Limb (tissue), 2 donors: ENCODE results near the gene RORB.
A peak's percentile ranks its signal among the peaks of the same experiment; 100 is the strongest.

Experiments used
- DNase-seq, 2 donors: peaks; one replicate each; pipeline ENCODE4 v3.0.0-alpha.2; 2016; ENCODE audit errors: extremely low spot score in 2 of 2

RORB gene

DNA sequence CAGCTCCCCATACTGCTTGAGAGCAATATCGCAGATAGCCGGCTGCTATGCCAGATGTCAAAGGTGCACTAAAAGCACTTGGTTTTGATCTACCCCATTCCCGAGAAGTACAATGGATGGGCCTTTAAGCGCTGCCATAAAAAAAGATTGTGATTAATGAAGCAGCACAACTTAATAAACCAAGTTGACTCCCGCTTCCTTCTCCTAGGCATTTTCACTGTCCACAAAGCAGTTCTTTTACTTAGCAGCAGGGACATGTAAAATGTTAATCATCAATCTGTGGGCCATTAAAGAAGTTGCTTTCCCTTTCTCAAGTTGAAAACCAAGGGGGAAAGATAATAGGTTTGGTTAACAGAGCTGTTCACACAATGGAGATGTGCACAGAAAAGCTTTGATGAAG is 214.2 kb downstream of the RORB start:
- DNase-seq = no peak

DNA sequence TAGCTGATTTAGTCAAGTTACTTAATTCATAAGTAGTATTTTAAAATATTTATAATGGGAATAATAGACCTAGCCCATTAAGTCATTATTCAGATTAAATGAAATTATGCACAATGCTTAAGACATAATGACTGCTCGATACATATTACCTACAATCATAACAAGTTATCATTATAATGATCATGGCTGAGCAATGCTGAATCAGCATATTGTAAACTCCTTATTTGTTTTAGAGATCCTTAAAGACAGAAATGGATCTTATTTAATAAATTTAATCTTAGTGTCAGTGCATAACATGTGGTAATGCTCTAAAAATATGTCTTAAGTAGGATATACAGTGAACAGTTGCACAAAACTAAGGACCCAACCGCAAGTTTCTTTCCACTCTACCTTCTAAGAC is 221.6 kb downstream of the RORB start:
- DNase-seq = no peak

- no peak for DNase-seq
These were observed 222.2 kb downstream of the RORB start for GRCh38 chr9:74719306-74719705.

- DNase-seq = no peak
These were observed 224.8 kb downstream of the RORB start for GRCh38 chr9:74721696-74722660.

GRCh38 chr9:74724317-74724716 is 227.2 kb downstream of the RORB start:
- no peak for DNase-seq

GRCh38 chr9:74726581-74726980 is 229.4 kb downstream of the RORB start:
- no peak for DNase-seq

GRCh38 chr9:74728176-74728575 is 231.0 kb downstream of the RORB start:
- no peak for DNase-seq

DNA sequence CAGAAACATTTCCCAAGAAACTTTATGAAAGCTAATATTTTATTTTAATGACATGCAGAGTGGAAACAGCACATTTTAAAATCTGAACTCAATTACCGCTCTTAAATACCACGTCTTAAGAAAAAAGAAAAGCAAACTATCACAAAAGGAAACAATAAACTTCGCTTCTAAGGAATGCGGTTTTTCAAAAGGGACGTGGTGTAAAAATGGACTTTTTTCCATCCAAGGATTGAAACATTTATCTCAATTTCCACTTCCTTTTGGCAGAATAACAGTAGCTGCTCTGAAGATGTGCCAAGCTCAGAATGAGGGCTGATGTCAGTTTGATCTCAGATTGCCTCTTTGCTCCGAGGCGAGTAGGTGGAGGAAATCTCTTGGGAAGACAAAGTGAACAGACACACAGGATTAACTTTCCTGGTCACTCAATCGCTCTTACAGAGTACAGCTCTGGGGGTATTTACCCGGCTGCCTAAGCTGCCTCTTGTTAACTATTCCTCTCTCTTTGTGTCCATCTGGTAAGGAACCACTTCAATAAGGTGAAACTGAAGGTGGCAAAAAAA is 232.1 kb downstream of the RORB start:
- peak in 1 of 2 donors; percentile 27 for DNase-seq

DNA sequence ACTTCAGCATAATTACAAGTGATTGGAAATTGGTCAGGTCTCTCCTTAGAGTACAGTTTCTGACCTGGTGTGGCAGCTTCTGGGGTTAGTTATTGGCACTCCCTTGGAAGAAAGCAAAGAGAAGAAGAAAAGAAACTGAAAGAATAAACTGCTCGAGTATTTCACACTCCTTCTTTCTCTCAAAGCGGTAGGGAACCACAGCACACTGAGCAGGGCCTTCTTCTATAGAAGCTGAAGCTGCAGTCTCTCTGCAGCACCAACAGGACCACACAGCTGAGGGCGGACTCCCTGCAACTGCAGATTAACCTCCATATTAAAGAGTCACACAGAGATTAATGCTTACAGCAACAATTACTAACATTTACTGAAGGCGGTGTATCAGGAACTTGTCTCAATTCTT is 238.6 kb downstream of the RORB start:
- no peak for DNase-seq

- no peak for DNase-seq
These were observed 239.5 kb downstream of the RORB start for GRCh38 chr9:74736646-74737045.

- no peak for DNase-seq
These were observed 245.2 kb downstream of the RORB start for GRCh38 chr9:74742191-74742790.
